K562 (cell line): ENCODE results near the gene VASH1. TPM values are rescaled to one million over a fixed set of nuclear protein-coding genes. Genes with fewer than 3 reads are reported as not detected.

ENCODE experiments used
- BCOR ChIP-seq: fragments of 450-650 bp; IDR thresholded peaks from 2 replicates; pipeline ENCODE4 v1.6.1; 2016
- ETS2 ChIP-seq: IDR thresholded peaks from 2 replicates; pipeline ENCODE4 v1.6.1; 2016; ENCODE audit warnings: borderline replicate concordance, missing genetic modification characterization, mild to moderate bottlenecking, moderate library complexity, missing compliant biosample characterization; ENCODE audit not compliant: poor library complexity, severe bottlenecking
- EZH2 ChIP-seq: IDR thresholded peaks from 2 replicates; pipeline ENCODE4 v1.6.1; 2012; ENCODE audit warnings: low read depth, mild to moderate bottlenecking, inconsistent platforms, low read length, borderline replicate concordance
- HSF4 ChIP-seq: fragments of 250-450 bp; sonication (Bioruptor Pico); IDR thresholded peaks from 2 replicates; pipeline ENCODE4 v2.1.2; 2022; ENCODE audit warnings: mild to moderate bottlenecking, moderate library complexity, borderline replicate concordance
- MTA2 ChIP-seq: fragments of 450-650 bp; IDR thresholded peaks from 2 replicates; pipeline ENCODE4 v1.6.1; 2016; ENCODE audit warnings: low read depth
- MXI1 ChIP-seq: IDR thresholded peaks from 2 replicates; pipeline ENCODE4 v1.6.1; 2011; ENCODE audit warnings: low read depth, mild to moderate bottlenecking, improper control_type of control experiment, low read length
- NCOA2 ChIP-seq, 2 experiments: fragments of 450-650 bp; IDR thresholded peaks; 2 replicates each; pipeline ENCODE4 v1.6.1; 2018; ENCODE audit warnings: mild to moderate bottlenecking in 2 of 2, moderate library complexity in 1 of 2; ENCODE audit not compliant: partially characterized antibody in 2 of 2
- POLR2H ChIP-seq: IDR thresholded peaks from 2 replicates; pipeline ENCODE4 v1.6.1; 2016; ENCODE audit warnings: missing genetic modification characterization, low read depth, mild to moderate bottlenecking, control low read depth, missing compliant biosample characterization, moderate library complexity
- SREBF2 ChIP-seq: sonication (generic); formaldehyde crosslinking; IDR thresholded peaks from 2 replicates; pipeline ENCODE4 v1.4.0; 2020; ENCODE audit warnings: mild to moderate bottlenecking, missing genetic modification reagents
- SRSF7 ChIP-seq: fragments of 200-400 bp; formaldehyde crosslinking; optimal IDR thresholded peaks from 2 replicates; pipeline ENCODE3; 2017; ENCODE audit warnings: mild to moderate bottlenecking, low read depth, low read length
- TAF7 ChIP-seq: fragments of 450-650 bp; IDR thresholded peaks from 2 replicates; pipeline ENCODE4 v1.6.1; 2016; ENCODE audit warnings: missing genetic modification characterization, missing compliant biosample characterization
- TCFL5 ChIP-seq: fragments of 250-450 bp; sonication (Bioruptor Pico); conservative IDR thresholded peaks from 2 replicates; pipeline ENCODE4 v1.6.1; 2021; ENCODE audit warnings: mild to moderate bottlenecking, moderate library complexity, matching md5 sums
- ZBTB43 ChIP-seq: sonication (generic); formaldehyde crosslinking; IDR thresholded peaks from 2 replicates; pipeline ENCODE4 v1.8.0; 2023; ENCODE audit warnings: mild to moderate bottlenecking, missing genetic modification reagents
- ZC3H8 ChIP-seq: fragments of 450-650 bp; IDR thresholded peaks from 2 replicates; pipeline ENCODE4 v1.6.1; 2017
- ZFP91 ChIP-seq: sonication (generic); formaldehyde crosslinking; IDR thresholded peaks from 2 replicates; pipeline ENCODE4 v1.8.0; 2022; ENCODE audit warnings: mild to moderate bottlenecking, missing genetic modification reagents
- ZNF134 ChIP-seq: fragments of 250-450 bp; sonication (Bioruptor Pico); conservative IDR thresholded peaks from 2 replicates; pipeline ENCODE4 v1.4.0; 2020
- ZNF24 ChIP-seq: fragments of 450-650 bp; IDR thresholded peaks from 2 replicates; pipeline ENCODE4 v1.6.1; 2016
- ZNF384 ChIP-seq: IDR thresholded peaks from 2 replicates; pipeline ENCODE4 v1.6.1; 2012; ENCODE audit warnings: low read depth, low read length, improper control_type of control experiment
- ZNF398 ChIP-seq: fragments of 250-450 bp; sonication (Bioruptor Pico); IDR thresholded peaks from 2 replicates; pipeline ENCODE4 v1.8.0; 2021; ENCODE audit warnings: moderate library complexity, mild to moderate bottlenecking, inconsistent platforms
- ZNF518B ChIP-seq: fragments of 250-450 bp; sonication (Bioruptor Pico); IDR thresholded peaks from 2 replicates; pipeline ENCODE4 v1.5.0; 2021; ENCODE audit warnings: mild to moderate bottlenecking, moderate library complexity
- polyA plus RNA-seq, 8 experiments: library from polyadenylated mRNA; depleted of rRNA in 4 of 8; stranded (reverse) in 5 of 8; unstranded in 3 of 8; fragments of >200 nt; fragmentation: Nextera tagmentation in 2 of 8; fragmentation: Illumina TruSeq in 1 of 8; extraction: Ambion mirVana in 2 of 8; extraction: Trizol in 1 of 8; gene quantifications; 2 replicates each; pipeline versions ENCODE4 v1.2.1 to v1.2.3, GENCODE V29; 2011 to 2014; ENCODE audit warnings: inconsistent platforms in 1 of 8, missing spikeins in 1 of 8
- total RNA-seq, 7 experiments: library from RNA; depleted of rRNA in 6 of 7; stranded (reverse); fragments of >200 nt in 6 of 7; fragmentation: Illumina TruSeq in 2 of 7; extraction: Trizol in 2 of 7; gene quantifications; 2 replicates each; pipeline versions ENCODE4 v1.2.1 to v1.2.3, GENCODE V29; 2011 to 2021; ENCODE audit warnings: low replicate concordance in 1 of 7

Gene VASH1
- total and polyA plus RNA-seq, 9 of the 15 experiments (the other 6 are each of a cell fraction or from before 2014, with no cell fraction given): 0.01 to 0.43 (median 0.13) TPM; not detected in 1

- TF ChIP-seq ZNF518B (CRISPR knock-in tag): no peak
- no peak for TF ChIP-seq ZNF134 (CRISPR knock-in tag)
- no peak for TF ChIP-seq TAF7 (tag)
- TF ChIP-seq ZBTB43: no peak
- no peak for TF ChIP-seq NCOA2 (IDR thresholded peaks at IDR 0.05; ENCODE audit: partially characterized antibody in 2 of 2)
- TF ChIP-seq ZNF24: no peak
- no peak for TF ChIP-seq TCFL5
- no peak; the same call in 1 of the 2 replicates for TF ChIP-seq POLR2H (tag)
- no peak for TF ChIP-seq ZC3H8
- TF ChIP-seq MTA2: no peak
- no peak for TF ChIP-seq HSF4 (CRISPR knock-in tag)
- peak; percentile 94 for TF ChIP-seq MXI1
- no peak for TF ChIP-seq SREBF2 (CRISPR knock-in tag)
- TF ChIP-seq ZFP91 (CRISPR knock-in tag): no peak
- TF ChIP-seq ZNF398 (CRISPR knock-in tag): no peak
- no peak for TF ChIP-seq EZH2
- no peak for TF ChIP-seq BCOR
- TF ChIP-seq SRSF7: no peak
- TF ChIP-seq ETS2 (tag): no peak
- peak; percentile 68; the same call in 1 of the 2 replicates for TF ChIP-seq ZNF384
These were observed 51.4 kb downstream of the VASH1 start, which contains the start of gene ANGEL1 (continued) for GRCh38 chr14:76812422-76813383.
